H1 (cell line): ENCODE measurements around the gene DEGS2. TPM values are rescaled to one million over a fixed set of nuclear protein-coding genes. Genes with fewer than 3 reads are reported as not detected.

Source experiments
- CTCF ChIA-PET: fragments of 300-600 bp; sonication (Branson Sonifier 250); formaldehyde crosslinking; loops from one replicate; lab custom pipeline; 2021; ENCODE audit not compliant: partially characterized antibody; lab: Charles Lee
- POLR2A ChIA-PET: fragments of 300-600 bp; sonication (Branson Sonifier 250); formaldehyde crosslinking; loops from one replicate; lab custom pipeline; 2021; ENCODE audit warnings: inconsistent platforms; ENCODE audit not compliant: partially characterized antibody; lab: Charles Lee
- DNase-seq, 2 experiments: peaks; one replicate each; pipeline versions ENCODE4 v3.0.0 to v3.0.0-alpha.2; 2010 to 2022; ENCODE audit warnings: low spot score in 2 of 2, low read depth in 1 of 2, mixed read lengths in 1 of 2
- FAIRE-seq: peaks from 2 replicates; lab custom pipeline; 2011; peaks lifted over from hg19 to GRCh38; lab: Jason Lieb, UNC
- H2AFZ ChIP-seq: 2 replicates; pipeline ENCODE4 v1.8.1; 2012; ENCODE audit warnings: low read length, inconsistent platforms
- H2AK5ac ChIP-seq: 2 replicates; pipeline ENCODE4 v1.6.1; 2013; ENCODE audit warnings: low read depth, low read length
- H2BK120ac ChIP-seq: replicated peaks from 2 replicates; pipeline ENCODE3; 2013; ENCODE audit warnings: low read depth, low read length, inconsistent platforms
- H2BK12ac ChIP-seq: 2 replicates; pipeline ENCODE4 v1.6.1; 2013; ENCODE audit warnings: low read depth, low read length
- H2BK15ac ChIP-seq: 2 replicates; pipeline ENCODE4 v1.6.1; 2013; ENCODE audit warnings: low read length
- H2BK20ac ChIP-seq: 2 replicates; pipeline ENCODE4 v1.6.1; 2013; ENCODE audit warnings: low read length
- H2BK5ac ChIP-seq: 2 replicates; pipeline ENCODE4 v1.6.1; 2013; ENCODE audit warnings: low read depth, low read length
- H3K14ac ChIP-seq: 2 replicates; pipeline ENCODE4 v1.6.1; 2013; ENCODE audit warnings: inconsistent platforms; ENCODE audit not compliant: insufficient read length
- H3K18ac ChIP-seq: 2 replicates; pipeline ENCODE4 v1.6.1; 2013; ENCODE audit warnings: low read length; ENCODE audit errors: extremely low read depth
- H3K23ac ChIP-seq: 2 replicates; pipeline ENCODE4 v1.6.1; 2013; ENCODE audit warnings: inconsistent platforms; ENCODE audit not compliant: insufficient read length
- H3K23me2 ChIP-seq: 2 replicates; pipeline ENCODE4 v1.6.1; 2013; ENCODE audit warnings: low read depth, low read length
- H3K27ac ChIP-seq: 2 replicates; pipeline ENCODE4 v1.6.1; 2011; ENCODE audit warnings: low read depth, low read length, inconsistent platforms
- H3K27me3 ChIP-seq, 4 experiments: replicated peaks in 1 of 4; 1 replicate in 1 of 4; 2 replicates in 3 of 4; pipeline versions ENCODE4 v1.6.1 to v1.8.1; 2011 to 2013; ENCODE audit warnings: low read length in 3 of 4, mild to moderate bottlenecking in 3 of 4, inconsistent platforms in 2 of 4, mixed read lengths in 2 of 4, moderate library complexity in 1 of 4; ENCODE audit not compliant: control insufficient read depth in 3 of 4, insufficient read depth in 3 of 4; ENCODE audit errors: extremely low read depth in 1 of 4
- H3K36me3 ChIP-seq, 4 experiments: 2 replicates each; pipeline versions ENCODE4 v1.6.1 to v1.8.1; 2011 to 2013; ENCODE audit warnings: mild to moderate bottlenecking in 4 of 4, low read length in 3 of 4, moderate library complexity in 2 of 4, control low read depth in 1 of 4, inconsistent platforms in 1 of 4; ENCODE audit not compliant: insufficient read depth in 4 of 4, control insufficient read depth in 2 of 4
- H3K4ac ChIP-seq: replicated peaks from 2 replicates; pipeline ENCODE3; 2013; ENCODE audit warnings: low read length, low read depth, mixed read lengths, inconsistent platforms; ENCODE audit not compliant: insufficient read length
- H3K4me1 ChIP-seq, 4 experiments: replicated peaks in 1 of 4; 1 replicate in 1 of 4; 2 replicates in 3 of 4; pipeline versions ENCODE4 v1.6.1 to v1.8.1; 2011 to 2013; ENCODE audit warnings: low read length in 3 of 4, inconsistent platforms in 2 of 4, mixed read lengths in 1 of 4; ENCODE audit not compliant: insufficient read depth in 4 of 4, control insufficient read depth in 3 of 4
- H3K4me2 ChIP-seq, 2 experiments: 2 replicates each; pipeline versions ENCODE4 v1.6.1 to v1.8.1; 2011 to 2013; ENCODE audit warnings: low read depth in 2 of 2, low read length in 2 of 2, control low read depth in 1 of 2, inconsistent platforms in 1 of 2, mild to moderate bottlenecking in 1 of 2; ENCODE audit not compliant: insufficient read depth in 1 of 2
- H3K4me3 ChIP-seq, 4 experiments: fragments of 200-600, 300-600 bp in 1 of 4; sonication (generic), shearing (Covaris generic), sonication (Bioruptor Twin) in 1 of 4; 2 replicates each; pipeline versions ENCODE4 v1.5.1 to v1.8.1; 2011 to 2016; ENCODE audit warnings: low read length in 4 of 4, low read depth in 3 of 4, control low read depth in 2 of 4, inconsistent platforms in 2 of 4, mild to moderate bottlenecking in 2 of 4, mixed read lengths in 1 of 4, moderate library complexity in 1 of 4; ENCODE audit not compliant: insufficient read depth in 2 of 4; ENCODE audit errors: extremely low read depth in 1 of 4
- H3K56ac ChIP-seq: replicated peaks from 2 replicates; pipeline ENCODE3; 2013; ENCODE audit warnings: low read depth, mild to moderate bottlenecking, mixed read lengths, low read length, inconsistent platforms; ENCODE audit not compliant: insufficient read length
- H3K79me1 ChIP-seq: 2 replicates; pipeline ENCODE4 v1.6.1; 2013; ENCODE audit warnings: low read depth, low read length, control low read depth
- H3K79me2 ChIP-seq, 2 experiments: 2 replicates each; pipeline versions ENCODE4 v1.6.1 to v1.8.1; 2012 to 2013; ENCODE audit warnings: low read length in 2 of 2, mild to moderate bottlenecking in 2 of 2, inconsistent platforms in 1 of 2; ENCODE audit not compliant: insufficient read depth in 2 of 2, control insufficient read depth in 1 of 2
- H3K9ac ChIP-seq, 4 experiments: replicated peaks in 1 of 4; 1 replicate in 1 of 4; 2 replicates in 3 of 4; pipeline versions ENCODE4 v1.6.1 to v1.8.1; 2011 to 2013; ENCODE audit warnings: low read depth in 3 of 4, low read length in 3 of 4, control low read depth in 2 of 4, mild to moderate bottlenecking in 2 of 4, moderate library complexity in 2 of 4, inconsistent platforms in 1 of 4; ENCODE audit errors: extremely low read depth in 1 of 4
- H3K9me3 ChIP-seq, 2 experiments: 2 replicates each; pipeline versions ENCODE4 v1.6.1 to v1.8.1; 2012 to 2013; ENCODE audit warnings: mild to moderate bottlenecking in 2 of 2, moderate library complexity in 2 of 2, control low read depth in 1 of 2, inconsistent platforms in 1 of 2, low read depth in 1 of 2, low read length in 1 of 2, mixed read lengths in 1 of 2; ENCODE audit not compliant: insufficient read depth in 2 of 2
- H4K20me1 ChIP-seq, 2 experiments: replicated peaks in 1 of 2; 2 replicates each; pipeline versions ENCODE3 to v1.8.1; 2011 to 2013; ENCODE audit warnings: inconsistent platforms in 2 of 2, low read length in 2 of 2, mild to moderate bottlenecking in 1 of 2; ENCODE audit not compliant: insufficient read depth in 2 of 2, control insufficient read depth in 1 of 2
- H4K5ac ChIP-seq: 2 replicates; pipeline ENCODE4 v1.6.1; 2013; ENCODE audit warnings: low read length, low read depth, mixed read lengths, inconsistent platforms; ENCODE audit not compliant: insufficient read length
- H4K8ac ChIP-seq: 2 replicates; pipeline ENCODE4 v1.8.0; 2013; ENCODE audit warnings: mild to moderate bottlenecking, moderate library complexity, low read length, inconsistent platforms; ENCODE audit not compliant: insufficient read depth; ENCODE audit errors: extremely low read depth
- H4K91ac ChIP-seq: replicated peaks from 2 replicates; pipeline ENCODE3; 2013; ENCODE audit warnings: low read length, mixed read lengths, inconsistent platforms; ENCODE audit not compliant: insufficient read length
- PHF8 ChIP-seq: fragments of 200-600 bp; sonication (generic); conservative IDR thresholded peaks from 2 replicates; pipeline ENCODE4 v1.7.1; 2012; ENCODE audit warnings: low read depth, mild to moderate bottlenecking, inconsistent platforms, low read length, moderate library complexity
- WGBS, 2 experiments: shearing (Covaris generic) in 1 of 2; methylation state at CpG; one replicate each; pipeline versions ENCODE4 v1.1.6 to v1.1.7; 2013 to 2015; ENCODE audit warnings: low lambda C conversion rate in 2 of 2, mixed read lengths in 2 of 2, inconsistent platforms in 1 of 2, low coverage in 1 of 2, missing lambda C conversion rate in 1 of 2; ENCODE audit not compliant: insufficient replicate concordance in 2 of 2, insufficient coverage in 1 of 2, insufficient read length in 1 of 2; ENCODE audit errors: extremely low coverage in 1 of 2, missing lambda C conversion rate in 1 of 2; 5-methylcytosine and 5-hydroxymethylcytosine counted together
- polyA plus RNA-seq, 7 experiments: library from polyadenylated mRNA; depleted of rRNA in 3 of 7; stranded (reverse) in 5 of 7; unstranded in 2 of 7; fragments of >200 nt in 5 of 7; fragments of 200-250 nt in 2 of 7; gene quantifications; 1 replicate in 5 of 7; 2 replicates in 1 of 7; 4 replicates in 1 of 7; pipeline versions ENCODE4 v1.2.1 to v1.2.3, GENCODE V29; 2011 to 2013; ENCODE audit warnings: missing spikeins in 2 of 7, mixed read lengths in 2 of 7
- total RNA-seq: library from RNA; stranded (reverse); fragmentation: NEBNext Ultra II Directional; extraction: Animal tissue kit (Norgen Biotek cat#: 25700); gene quantifications from 2 replicates; pipeline ENCODE4 v1.2.1, GENCODE V29; 2021

The DEGS2 gene
- total and polyA plus RNA-seq, 2 of the 8 experiments (the other 6 are each of a cell fraction or from before 2014, with no cell fraction given): 0.61 to 0.82 TPM

GRCh38 chr14:100123618-100124017, 35.8 kb downstream of the DEGS2 start:
- peaks cover 0 to 2% (median 0%) of the 10 kb centered on the region in 4 experiments; a peak in 2 of 8 replicates for H3K36me3 ChIP-seq
- H3K23ac ChIP-seq: no peak overlapping the region
- no peak overlapping the region for H3K9ac ChIP-seq
- H3K4ac ChIP-seq: no peak overlapping the region
- H4K91ac ChIP-seq: no peak overlapping the region
- FAIRE-seq (no peak), DNase-seq (no peak)
- peaks cover 0 to 9% of the 10 kb centered on the region in 2 experiments for H4K20me1 ChIP-seq
- no peak overlapping the region for H3K56ac ChIP-seq
- no peak overlapping the region for H2AK5ac ChIP-seq
- H2BK120ac ChIP-seq: no peak overlapping the region
- H2BK15ac ChIP-seq: no peak overlapping the region
- peak overlapping the region; percentile 24; the same call in 1 of the 2 replicates for H2BK5ac ChIP-seq
- H3K23me2 ChIP-seq: no peaks in the 10 kb centered on the region; the same call in 1 of the 2 replicates
- H3K27me3 ChIP-seq: no peaks in the 10 kb centered on the region
- no peaks in the 10 kb centered on the region for H3K9me3 ChIP-seq
- no peak overlapping the region for H3K4me3 ChIP-seq
- no peak overlapping the region for H3K27ac ChIP-seq
- no peak overlapping the region for H2BK12ac ChIP-seq
- H4K8ac ChIP-seq: no peak overlapping the region
- no peaks in the 10 kb centered on the region for H3K79me2 ChIP-seq
- H3K4me2 ChIP-seq: no peak overlapping the region
- H3K79me1 ChIP-seq: no peaks in the 10 kb centered on the region
- no peak overlapping the region for H2AFZ ChIP-seq
- H3K4me1 ChIP-seq: no peaks in the 10 kb centered on the region; a peak in 2 of 7 replicates
- no peak overlapping the region for H3K14ac ChIP-seq
- ChIA-PET CTCF (interaction anchor here (0.6 to 11.4 kb wide), 4 partner anchors 8 to 216 kb away, joined by 3 to 104 read pairs (median 9); no protein-coding TSS in a partner anchor), POLR2A (no interaction called here)
- H4K5ac ChIP-seq: no peak overlapping the region
- no peak overlapping the region for H2BK20ac ChIP-seq
- 95% methylated on average over 10 of the region's 10 CpGs; no CpG with 5 or more reads in 1 of the 2 experiments for WGBS, 2 experiments
- H3K18ac ChIP-seq: no peak overlapping the region
- TF ChIP-seq PHF8: no peak
